Keratinocyte (primary cell): ENCODE data around the gene TEAD2. TPM values are rescaled to one million over a fixed set of nuclear protein-coding genes. Genes with fewer than 3 reads are reported as not detected.

Experiments
- DNase-seq: peaks from one replicate; pipeline ENCODE4 v3.0.0-alpha.2; 2011; ENCODE audit warnings: low read depth, missing footprints, low spot score
- FAIRE-seq: peaks from 2 replicates; lab custom pipeline; 2011; peaks lifted over from hg19 to GRCh38; lab: Jason Lieb, UNC
- H2AFZ ChIP-seq: 2 replicates; pipeline ENCODE4 v1.6.0; 2012; ENCODE audit warnings: low read length, control low read depth, inconsistent platforms; ENCODE audit not compliant: control insufficient read depth
- H3K27ac ChIP-seq: 2 replicates; pipeline ENCODE4 v1.5.1; 2011; ENCODE audit warnings: low read length; ENCODE audit not compliant: control insufficient read depth, insufficient read depth
- H3K27me3 ChIP-seq: 3 replicates; pipeline ENCODE4 v1.6.0; 2011; ENCODE audit warnings: low read length; ENCODE audit not compliant: control insufficient read depth, insufficient read depth; ENCODE audit errors: extremely low read depth
- H3K36me3 ChIP-seq, 2 experiments: 2 replicates in 1 of 2; 3 replicates in 1 of 2; pipeline ENCODE4 v1.5.1; 2011; ENCODE audit warnings: low read length in 2 of 2, mild to moderate bottlenecking in 1 of 2; ENCODE audit not compliant: control insufficient read depth in 2 of 2, insufficient read depth in 2 of 2; ENCODE audit errors: extremely low read depth in 1 of 2
- H3K4me1 ChIP-seq: 3 replicates; pipeline ENCODE4 v1.5.1; 2011; ENCODE audit warnings: low read length; ENCODE audit not compliant: control insufficient read depth, insufficient read depth; ENCODE audit errors: extremely low read depth
- H3K4me2 ChIP-seq: 3 replicates; pipeline ENCODE4 v1.6.0; 2011; ENCODE audit warnings: low read depth, low read length; ENCODE audit not compliant: control insufficient read depth, insufficient read depth; ENCODE audit errors: extremely low read depth
- H3K4me3 ChIP-seq, 3 experiments: fragments of 200-600 bp in 1 of 3; sonication (generic) in 1 of 3; 2 replicates in 2 of 3; 3 replicates in 1 of 3; pipeline ENCODE4 v1.5.1; 2011 to 2016; ENCODE audit warnings: low read length in 3 of 3, mild to moderate bottlenecking in 3 of 3, control low read depth in 2 of 3, inconsistent platforms in 1 of 3, low read depth in 1 of 3, mixed read lengths in 1 of 3, mixed run types in 1 of 3, moderate library complexity in 1 of 3; ENCODE audit not compliant: control insufficient read depth in 2 of 3, insufficient read depth in 2 of 3; ENCODE audit errors: extremely low read depth in 1 of 3
- H3K79me2 ChIP-seq: 2 replicates; pipeline ENCODE4 v1.6.0; 2012; ENCODE audit warnings: low read length; ENCODE audit not compliant: control insufficient read depth, insufficient read depth
- H3K9ac ChIP-seq: 3 replicates; pipeline ENCODE4 v1.6.0; 2011; ENCODE audit warnings: low read length; ENCODE audit not compliant: control insufficient read depth, insufficient read depth; ENCODE audit errors: extremely low read depth
- H3K9me1 ChIP-seq: 3 replicates; pipeline ENCODE4 v1.6.0; 2011; ENCODE audit warnings: low read length; ENCODE audit not compliant: control insufficient read depth, insufficient read depth; ENCODE audit errors: extremely low read depth
- H3K9me3 ChIP-seq: 2 replicates; pipeline ENCODE4 v1.5.1; 2012; ENCODE audit warnings: low read depth, low read length; ENCODE audit not compliant: control insufficient read depth
- H4K20me1 ChIP-seq: 3 replicates; pipeline ENCODE4 v1.6.0; 2011; ENCODE audit warnings: low read length; ENCODE audit not compliant: control insufficient read depth, insufficient read depth; ENCODE audit errors: extremely low read depth
- EZH2 ChIP-seq: IDR thresholded peaks from one replicate; pipeline ENCODE4 v1.6.1; 2012; ENCODE audit warnings: inconsistent platforms, mild to moderate bottlenecking, low read length, moderate library complexity
- dilution Hi-C: fragments of 300-500 bp; cut with MboI; formaldehyde crosslinking; loops from one replicate; pipeline ENCODE4 v1.7.0; 2020; ENCODE audit warnings: low sequenced_read_pairs; ENCODE audit not compliant: extremely low pct_ligation_motif_present
- polyA plus RNA-seq, 5 experiments: library from polyadenylated mRNA; depleted of rRNA in 3 of 5; stranded (reverse) in 3 of 5; stranded (forward) in 1 of 5; unstranded in 1 of 5; fragments of >200 nt; gene quantifications; 1 replicate in 1 of 5; 2 replicates in 3 of 5; 3 replicates in 1 of 5; pipeline versions ENCODE4 v1.2.1 to v1.2.3, GENCODE V29; 2011 to 2012; ENCODE audit warnings: missing spikeins in 2 of 5, low read depth in 1 of 5, low replicate concordance in 1 of 5
- TF ChIP-seq, protein P1 (sequence below), 3 experiments: IDR thresholded peaks in 1 of 3; conservative IDR thresholded peaks in 1 of 3; optimal IDR thresholded peaks in 1 of 3; 2 replicates in 2 of 3; 3 replicates in 1 of 3; pipeline versions ENCODE3 to v1.5.1; 2011; ENCODE audit warnings: low read length in 3 of 3, mild to moderate bottlenecking in 3 of 3, moderate library complexity in 2 of 3, control low read depth in 1 of 3, inconsistent platforms in 1 of 3; ENCODE audit not compliant: insufficient read depth in 2 of 3; ENCODE audit errors: extremely low read depth in 1 of 3

The TEAD2 gene
- polyA plus RNA-seq, 1 donor (not counting 4 experiments of a cell fraction or from before 2014, with no cell fraction given), result 6.4 TPM

- H3K4me1 ChIP-seq, result no peaks in the 10 kb centered on the region
- no peaks in the 10 kb centered on the region for H3K9me1 ChIP-seq
- TF ChIP-seq, protein P1, sequence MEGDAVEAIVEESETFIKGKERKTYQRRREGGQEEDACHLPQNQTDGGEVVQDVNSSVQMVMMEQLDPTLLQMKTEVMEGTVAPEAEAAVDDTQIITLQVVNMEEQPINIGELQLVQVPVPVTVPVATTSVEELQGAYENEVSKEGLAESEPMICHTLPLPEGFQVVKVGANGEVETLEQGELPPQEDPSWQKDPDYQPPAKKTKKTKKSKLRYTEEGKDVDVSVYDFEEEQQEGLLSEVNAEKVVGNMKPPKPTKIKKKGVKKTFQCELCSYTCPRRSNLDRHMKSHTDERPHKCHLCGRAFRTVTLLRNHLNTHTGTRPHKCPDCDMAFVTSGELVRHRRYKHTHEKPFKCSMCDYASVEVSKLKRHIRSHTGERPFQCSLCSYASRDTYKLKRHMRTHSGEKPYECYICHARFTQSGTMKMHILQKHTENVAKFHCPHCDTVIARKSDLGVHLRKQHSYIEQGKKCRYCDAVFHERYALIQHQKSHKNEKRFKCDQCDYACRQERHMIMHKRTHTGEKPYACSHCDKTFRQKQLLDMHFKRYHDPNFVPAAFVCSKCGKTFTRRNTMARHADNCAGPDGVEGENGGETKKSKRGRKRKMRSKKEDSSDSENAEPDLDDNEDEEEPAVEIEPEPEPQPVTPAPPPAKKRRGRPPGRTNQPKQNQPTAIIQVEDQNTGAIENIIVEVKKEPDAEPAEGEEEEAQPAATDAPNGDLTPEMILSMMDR (optimal IDR thresholded peaks at IDR 0.05 in 1 of 3, IDR thresholded peaks at IDR 0.05 in 1 of 3, conservative IDR thresholded peaks at IDR 0.05 in 1 of 3; ENCODE audit: extremely low read depth in 1 of 3, insufficient read depth in 2 of 3, low read length in 3 of 3), result no peak
- TF ChIP-seq EZH2, result no peak
- no peak for DNase-seq
- no peaks in the 10 kb centered on the region for H3K27me3 ChIP-seq
- H4K20me1 ChIP-seq, result no peaks in the 10 kb centered on the region
- no peaks in the 10 kb centered on the region for H3K9me3 ChIP-seq
- dilution Hi-C loops, result no loop called here
- H3K4me3 ChIP-seq, result no peak overlapping the region
- FAIRE-seq, result no peak
- no peak overlapping the region for H2AFZ ChIP-seq
- H3K27ac ChIP-seq, result no peak overlapping the region
- no peak overlapping the region for H3K4me2 ChIP-seq
- no peaks in the 10 kb centered on the region for H3K79me2 ChIP-seq
- peaks cover 6% of the 10 kb centered on the region in 2 experiments for H3K36me3 ChIP-seq
- no peak overlapping the region for H3K9ac ChIP-seq
Measured at GRCh38 chr19:49349567-49349966, 12.6 kb downstream of the TEAD2 start.

DNA sequence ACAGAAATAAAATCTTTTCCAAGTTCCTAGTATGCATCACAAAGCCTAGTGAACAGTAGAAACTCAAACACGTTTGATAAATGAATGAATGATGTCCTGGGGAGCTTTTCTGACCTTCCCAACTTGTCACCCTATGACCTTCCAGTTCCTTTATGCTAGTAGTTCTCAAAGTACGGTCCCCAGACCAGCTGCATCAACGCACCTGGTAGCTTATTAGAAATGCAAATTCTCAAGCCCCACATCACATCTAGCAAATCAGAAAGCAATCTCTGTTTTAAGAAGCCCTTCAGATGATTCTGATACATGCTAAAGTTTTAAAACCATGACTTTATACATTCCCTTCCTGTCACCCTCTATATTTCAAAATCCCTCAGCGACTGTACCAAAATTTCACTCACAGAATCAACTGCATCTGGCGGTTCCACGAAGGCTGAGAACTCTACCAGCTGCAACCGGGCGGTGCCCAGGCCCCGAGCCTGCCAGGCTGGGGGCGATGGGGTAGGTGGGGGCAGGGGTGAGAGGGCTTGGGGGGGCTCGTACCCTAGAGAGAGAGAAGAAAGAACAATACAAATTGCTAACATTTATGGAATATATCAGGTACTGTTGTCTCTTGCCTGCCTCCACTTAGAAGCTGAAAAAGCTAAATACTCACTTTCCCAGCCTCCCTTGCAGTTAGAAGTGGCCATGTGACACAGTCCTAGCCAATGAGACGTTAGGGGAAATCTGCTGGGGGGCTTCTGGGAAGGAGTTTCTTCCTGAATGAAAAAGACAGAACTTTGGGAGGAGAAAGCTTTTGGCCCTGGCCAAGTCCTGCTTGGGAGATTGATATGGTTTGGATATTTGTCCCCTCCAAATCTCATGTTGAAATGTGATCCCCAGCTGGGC, 13.7 kb downstream of the TEAD2 start:
- TF ChIP-seq EZH2, result no peak
- TF ChIP-seq, protein P1 (optimal IDR thresholded peaks at IDR 0.05 in 1 of 3, IDR thresholded peaks at IDR 0.05 in 1 of 3, conservative IDR thresholded peaks at IDR 0.05 in 1 of 3; ENCODE audit: extremely low read depth in 1 of 3, insufficient read depth in 2 of 3, low read length in 3 of 3), result no peak
- no peaks in the 10 kb centered on the region for H4K20me1 ChIP-seq
- H2AFZ ChIP-seq, result no peak overlapping the region
- FAIRE-seq (no peak), DNase-seq (no peak)
- H3K9ac ChIP-seq, result no peak overlapping the region
- no peak overlapping the region for H3K4me2 ChIP-seq
- no peak overlapping the region for H3K27ac ChIP-seq
- no peaks in the 10 kb centered on the region for H3K4me1 ChIP-seq
- dilution Hi-C loops, result no loop called here
- H3K79me2 ChIP-seq, result no peaks in the 10 kb centered on the region
- H3K4me3 ChIP-seq, result no peak overlapping the region
- peaks cover 6 to 7% of the 10 kb centered on the region in 2 experiments for H3K36me3 ChIP-seq
- H3K9me3 ChIP-seq, result no peaks in the 10 kb centered on the region
- H3K9me1 ChIP-seq, result no peaks in the 10 kb centered on the region
- H3K27me3 ChIP-seq, result no peaks in the 10 kb centered on the region
